Endodermal cell (in vitro differentiated cells): ENCODE measurements around the gene HOGA1. TPM values are rescaled to one million over a fixed set of nuclear protein-coding genes. Genes with fewer than 3 reads are reported as not detected.
A peak's percentile ranks its signal among the peaks of the same experiment; 100 is the strongest.

ENCODE experiments used
- DNase-seq: peaks from one replicate; pipeline ENCODE4 v3.0.0-alpha.2; 2017
- H3K27ac ChIP-seq: 2 replicates; pipeline ENCODE4 v1.5.1; 2013; ENCODE audit warnings: mild to moderate bottlenecking, low read depth, low read length, moderate library complexity
- H3K27me3 ChIP-seq: 2 replicates; pipeline ENCODE4 v1.6.1; 2013; ENCODE audit warnings: mild to moderate bottlenecking, low read length, moderate library complexity; ENCODE audit not compliant: insufficient read depth, control insufficient read depth, poor library complexity, severe bottlenecking
- H3K36me3 ChIP-seq: 2 replicates; pipeline ENCODE4 v1.7.0; 2013; ENCODE audit warnings: mild to moderate bottlenecking, low read length, moderate library complexity; ENCODE audit not compliant: control insufficient read depth, insufficient read depth
- H3K4me1 ChIP-seq: one replicate; pipeline ENCODE4 v1.7.0; 2013; ENCODE audit warnings: low read length; ENCODE audit not compliant: control insufficient read depth, insufficient read depth
- H3K4me3 ChIP-seq: 2 replicates; pipeline ENCODE4 v1.5.1; 2013; ENCODE audit warnings: mild to moderate bottlenecking, low read length, moderate library complexity
- H3K9ac ChIP-seq: 2 replicates; pipeline ENCODE4 v1.6.1; 2013; ENCODE audit warnings: mild to moderate bottlenecking, low read length, moderate library complexity; ENCODE audit not compliant: poor library complexity, severe bottlenecking; ENCODE audit errors: extremely low read depth
- H3K9me3 ChIP-seq: 2 replicates; pipeline ENCODE4 v1.6.1; 2013; ENCODE audit warnings: mild to moderate bottlenecking, low read length, moderate library complexity; ENCODE audit not compliant: control insufficient read depth
- H3K27ac Mint-ChIP-seq: 2 replicates; pipeline ENCODE4 v1.8.0; 2020; ENCODE audit warnings: mixed read lengths
- H3K27me3 Mint-ChIP-seq: 2 replicates; pipeline ENCODE4 v1.8.0; 2021; ENCODE audit warnings: mild to moderate bottlenecking, mixed read lengths; ENCODE audit not compliant: insufficient read depth
- H3K36me3 Mint-ChIP-seq: 2 replicates; pipeline ENCODE4 v1.8.0; 2020; ENCODE audit warnings: low read depth, mixed read lengths
- H3K4me1 Mint-ChIP-seq: 2 replicates; pipeline ENCODE4 v1.8.0; 2020; ENCODE audit warnings: mixed read lengths
- H3K4me3 Mint-ChIP-seq: 2 replicates; pipeline ENCODE4 v1.8.0; 2020; ENCODE audit warnings: mild to moderate bottlenecking, moderate library complexity, mixed read lengths
- H3K9me3 Mint-ChIP-seq: 2 replicates; pipeline ENCODE4 v1.8.0; 2020; ENCODE audit warnings: mild to moderate bottlenecking, mixed read lengths
- WGBS, 2 experiments: methylation state at CpG; one replicate each; pipeline versions ENCODE4 v1.1.5 to v1.1.7; 2013; ENCODE audit warnings: missing lambda C conversion rate in 2 of 2, mixed read lengths in 1 of 2; ENCODE audit not compliant: insufficient coverage in 1 of 2, insufficient read length in 1 of 2; 5-methylcytosine and 5-hydroxymethylcytosine counted together
- total RNA-seq, 2 donors: library from RNA; stranded (reverse); fragmentation: NEBNext Ultra II Directional in 1 of 2; extraction: Animal tissue kit (Norgen Biotek cat#: 25700) in 1 of 2; gene quantifications; 2 replicates in 1 of 2; 3 replicates in 1 of 2; pipeline ENCODE4 v1.2.1, GENCODE V29; 2021
- TF ChIP-seq, protein P1 (sequence below): fragments of 200-600 bp; sonication (generic); conservative IDR thresholded peaks from 2 replicates; pipeline ENCODE4 v1.5.0; 2021; ENCODE audit warnings: antibody characterized with exemption, mild to moderate bottlenecking

HOGA1 gene
- total RNA-seq, 2 donors from 2014 or later, result 0.15 to 1.7 TPM

DNA sequence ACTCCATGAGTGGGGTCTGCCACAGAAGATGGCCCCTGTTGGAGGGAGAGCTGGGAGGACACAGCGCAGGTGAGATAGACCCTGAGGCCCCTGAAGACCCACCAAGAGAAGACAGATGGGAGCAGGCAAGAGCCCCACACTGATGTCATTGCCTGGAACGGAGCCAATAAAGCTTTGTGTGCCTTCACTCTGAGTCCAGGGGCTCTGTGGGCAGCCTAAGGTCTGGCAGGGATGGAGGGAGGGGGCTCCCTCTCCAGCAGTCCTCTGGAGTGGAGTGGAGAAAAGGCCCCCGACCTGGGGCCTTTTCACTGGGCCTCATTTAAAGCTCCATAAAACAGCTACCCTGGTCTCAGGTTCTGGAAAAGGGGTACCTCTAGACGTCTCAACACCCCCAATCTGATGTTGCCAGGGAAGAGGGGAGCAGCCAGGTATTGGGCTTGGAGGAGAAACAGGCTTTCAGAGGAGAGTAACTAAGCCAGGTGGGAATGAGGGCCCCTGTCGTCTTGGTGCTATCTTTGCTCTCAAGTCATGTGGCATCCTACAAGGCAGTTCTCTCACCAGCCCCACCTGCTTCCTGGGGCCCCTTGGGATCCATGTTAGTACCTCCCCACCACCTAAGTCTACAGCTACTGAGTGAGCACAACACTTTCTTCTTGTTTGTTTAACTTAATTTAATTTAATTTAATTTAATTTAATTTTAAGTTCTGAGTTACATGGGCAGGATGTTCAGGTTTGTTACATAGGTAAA is 6.7 kb downstream of the HOGA1 start:
- Histone ChIP-seq H3K27me3 (no peaks in the 10 kb centered on the region), H3K27ac (no peak overlapping the region), H3K9me3 (no peaks in the 10 kb centered on the region), H3K36me3 (no peaks in the 10 kb centered on the region), H3K4me1 (no peaks in the 10 kb centered on the region), H3K9ac (no peak overlapping the region), H3K4me3 (no peak overlapping the region)
- WGBS, 2 experiments, result 90 to 98% methylated on average over 3 to 5 of the region's 5 CpGs
- Mint-ChIP-seq H3K36me3 (no peaks in the 10 kb centered on the region), H3K27me3 (no peaks in the 10 kb centered on the region), H3K9me3 (no peaks in the 10 kb centered on the region), H3K27ac (no peak overlapping the region), H3K4me1 (no peaks in the 10 kb centered on the region), H3K4me3 (no peak overlapping the region)
- TF ChIP-seq, protein P1, sequence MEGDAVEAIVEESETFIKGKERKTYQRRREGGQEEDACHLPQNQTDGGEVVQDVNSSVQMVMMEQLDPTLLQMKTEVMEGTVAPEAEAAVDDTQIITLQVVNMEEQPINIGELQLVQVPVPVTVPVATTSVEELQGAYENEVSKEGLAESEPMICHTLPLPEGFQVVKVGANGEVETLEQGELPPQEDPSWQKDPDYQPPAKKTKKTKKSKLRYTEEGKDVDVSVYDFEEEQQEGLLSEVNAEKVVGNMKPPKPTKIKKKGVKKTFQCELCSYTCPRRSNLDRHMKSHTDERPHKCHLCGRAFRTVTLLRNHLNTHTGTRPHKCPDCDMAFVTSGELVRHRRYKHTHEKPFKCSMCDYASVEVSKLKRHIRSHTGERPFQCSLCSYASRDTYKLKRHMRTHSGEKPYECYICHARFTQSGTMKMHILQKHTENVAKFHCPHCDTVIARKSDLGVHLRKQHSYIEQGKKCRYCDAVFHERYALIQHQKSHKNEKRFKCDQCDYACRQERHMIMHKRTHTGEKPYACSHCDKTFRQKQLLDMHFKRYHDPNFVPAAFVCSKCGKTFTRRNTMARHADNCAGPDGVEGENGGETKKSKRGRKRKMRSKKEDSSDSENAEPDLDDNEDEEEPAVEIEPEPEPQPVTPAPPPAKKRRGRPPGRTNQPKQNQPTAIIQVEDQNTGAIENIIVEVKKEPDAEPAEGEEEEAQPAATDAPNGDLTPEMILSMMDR, result no peak
- no peak for DNase-seq

DNA sequence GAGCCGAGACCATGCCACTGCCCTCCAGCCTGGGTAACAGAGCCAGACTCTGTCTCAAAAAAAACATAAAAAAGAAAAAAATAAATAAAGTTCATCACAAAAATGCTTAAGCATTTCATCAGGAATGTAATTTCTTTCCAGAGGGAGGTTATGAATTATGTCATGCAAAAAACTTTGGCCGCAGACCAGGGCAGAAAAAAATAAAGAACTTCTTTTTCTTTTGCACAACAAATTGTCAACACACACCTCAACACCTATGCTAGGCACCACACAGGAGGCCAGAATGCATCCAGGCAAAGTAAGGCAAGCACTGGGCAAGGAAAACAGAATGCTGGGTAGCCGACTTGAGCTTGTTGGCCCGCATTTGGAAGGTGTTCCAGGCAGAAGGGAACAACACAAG is 9.2 kb downstream of the HOGA1 start:
- no peaks in the 10 kb centered on the region for H3K36me3 ChIP-seq
- H3K9ac ChIP-seq, result no peak overlapping the region
- H3K36me3 Mint-ChIP-seq, result no peaks in the 10 kb centered on the region
- no peak overlapping the region for H3K4me3 ChIP-seq
- no peaks in the 10 kb centered on the region for H3K9me3 Mint-ChIP-seq
- no peak overlapping the region for H3K27ac Mint-ChIP-seq
- no peaks in the 10 kb centered on the region for H3K27me3 ChIP-seq
- no peak for DNase-seq
- H3K4me3 Mint-ChIP-seq, result no peak overlapping the region
- WGBS, 2 experiments, result 90 to 93% methylated on average over 3 to 4 of the region's 4 CpGs
- H3K27ac ChIP-seq, result no peak overlapping the region
- no peaks in the 10 kb centered on the region for H3K9me3 ChIP-seq
- TF ChIP-seq, protein P1, result no peak
- H3K4me1 ChIP-seq, result no peaks in the 10 kb centered on the region
- no peaks in the 10 kb centered on the region for H3K27me3 Mint-ChIP-seq
- no peaks in the 10 kb centered on the region for H3K4me1 Mint-ChIP-seq

DNA sequence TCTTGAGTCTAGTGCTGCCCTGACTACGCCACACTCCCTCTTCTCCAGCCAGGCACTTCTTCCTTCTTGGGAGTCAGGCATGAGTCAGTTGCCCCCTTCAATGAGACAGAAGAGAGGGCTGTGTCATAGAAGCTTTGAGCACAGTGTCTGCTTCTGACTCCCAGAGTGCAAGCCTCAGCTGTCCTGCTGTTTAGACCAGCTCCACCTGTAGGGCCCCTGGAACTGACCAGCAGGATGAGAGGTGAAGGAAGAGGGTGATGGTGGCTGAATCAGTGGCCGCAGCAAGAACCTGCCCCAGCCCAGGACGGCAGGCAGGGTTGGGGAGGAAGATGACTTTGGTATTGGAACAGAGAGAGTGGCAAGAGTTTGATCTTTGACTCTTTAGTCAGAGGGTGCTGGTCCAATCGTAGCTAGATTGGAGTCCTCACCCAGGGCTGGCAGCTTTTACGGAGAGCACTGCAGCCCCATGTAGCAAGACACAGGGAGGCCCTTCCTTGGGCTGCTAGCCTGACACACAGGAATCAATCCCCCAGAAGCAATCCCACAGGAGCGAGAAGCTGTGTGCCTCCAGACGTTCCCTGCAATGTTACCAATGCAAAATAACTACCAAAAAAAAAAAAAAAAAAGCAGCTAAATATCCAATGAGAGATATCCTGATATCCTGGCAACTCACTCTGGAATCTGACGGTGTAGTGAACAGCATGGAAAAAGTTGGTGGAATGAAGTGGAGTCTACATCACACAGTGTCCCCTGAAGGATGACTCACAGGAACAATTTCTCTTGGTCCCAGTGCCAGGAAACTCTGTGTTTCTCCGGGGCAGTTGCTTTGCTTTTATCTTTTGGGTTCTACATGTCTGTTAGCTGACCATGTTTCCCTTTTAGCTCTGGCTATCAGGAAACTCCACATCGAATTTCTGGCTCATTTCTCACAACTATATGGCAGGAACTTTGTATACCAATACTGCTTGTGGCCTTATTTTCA is 12.2 kb downstream of the HOGA1 start:
- no peaks in the 10 kb centered on the region for H3K36me3 Mint-ChIP-seq
- Histone ChIP-seq H3K36me3 (no peaks in the 10 kb centered on the region), H3K27ac (peak overlapping the region; percentile 47), H3K27me3 (no peaks in the 10 kb centered on the region), H3K4me1 (no peaks in the 10 kb centered on the region), H3K9ac (no peak overlapping the region), H3K4me3 (no peak overlapping the region), H3K9me3 (no peaks in the 10 kb centered on the region)
- no peaks in the 10 kb centered on the region for H3K27me3 Mint-ChIP-seq
- no peak overlapping the region for H3K4me3 Mint-ChIP-seq
- TF ChIP-seq, protein P1, result no peak
- no peaks in the 10 kb centered on the region for H3K9me3 Mint-ChIP-seq
- WGBS, 2 experiments, result 76 to 80% methylated on average over 6 to 10 of the region's 10 CpGs
- H3K27ac Mint-ChIP-seq, result peak overlapping the region; percentile 6
- H3K4me1 Mint-ChIP-seq, result no peaks in the 10 kb centered on the region
- DNase-seq, result no peak
